ENCODE measurements around the gene SLC19A1. TPM values are rescaled to one million over a fixed set of nuclear protein-coding genes. Genes with fewer than 3 reads are reported as not detected.
"Not testable (repeated sequence)": the region's sequence is repeated elsewhere in the genome, so short reads cannot be mapped to it uniquely, and the experiment has no call there.

The SLC19A1 gene
- total RNA-seq, 3 donors from 2014 or later, result 12.6 to 22.8 (median 12.7) TPM

- no peak for ATAC-seq
- intact Hi-C loops (cut with DNase I, micrococcal nuclease), result no loop called here
- H3K36me3 ChIP-seq (ENCODE audit: low read depth), result no peaks in the 10 kb centered on the region
- no peak for DNase-seq
- no peak for TF ChIP-seq CTCF (IDR thresholded peaks at IDR 0.05)
- H3K9me3 ChIP-seq, result no peaks in the 10 kb centered on the region
- H3K4me3 ChIP-seq, result no peak overlapping the region
- no peaks in the 10 kb centered on the region for H3K4me1 ChIP-seq (ENCODE audit: low read depth)
These were observed 30.0 kb upstream of the SLC19A1 start for GRCh38 chr21:45572231-45572630.

GRCh38 chr21:45571641-45572040 is 29.4 kb upstream of the SLC19A1 start:
- no peaks in the 10 kb centered on the region for H3K4me1 ChIP-seq (ENCODE audit: low read depth)
- H3K36me3 ChIP-seq (ENCODE audit: low read depth), result no peaks in the 10 kb centered on the region
- DNase-seq, result no peak
- no peak for TF ChIP-seq CTCF (IDR thresholded peaks at IDR 0.05)
- intact Hi-C loops (cut with DNase I, micrococcal nuclease), result no loop called here
- H3K4me3 ChIP-seq, result no peak overlapping the region
- no peaks in the 10 kb centered on the region for H3K9me3 ChIP-seq
- ATAC-seq, result no peak

GRCh38 chr21:45570826-45571601 is 28.8 kb upstream of the SLC19A1 start:
- intact Hi-C loops (cut with DNase I, micrococcal nuclease), result no loop called here
- no peak for ATAC-seq
- Histone ChIP-seq H3K36me3 (ENCODE audit: low read depth) (no peaks in the 10 kb centered on the region), H3K4me3 (no peak overlapping the region), H3K4me1 (ENCODE audit: low read depth) (no peaks in the 10 kb centered on the region), H3K9me3 (no peaks in the 10 kb centered on the region)
- TF ChIP-seq CTCF (IDR thresholded peaks at IDR 0.05), result no peak
- no peak for DNase-seq

GRCh38 chr21:45570071-45570470 is 27.8 kb upstream of the SLC19A1 start:
- H3K4me1 ChIP-seq (ENCODE audit: low read depth), result no peaks in the 10 kb centered on the region
- DNase-seq, result no peak
- TF ChIP-seq CTCF (IDR thresholded peaks at IDR 0.05), result no peak

GRCh38 chr21:45568383-45568782 is 26.1 kb upstream of the SLC19A1 start:
- intact Hi-C loops (cut with DNase I, micrococcal nuclease), result no loop called here
- no peak for TF ChIP-seq CTCF (IDR thresholded peaks at IDR 0.05)
- H3K4me1 ChIP-seq (ENCODE audit: low read depth), result no peaks in the 10 kb centered on the region
- no peak overlapping the region for H3K4me3 ChIP-seq
- no peak for ATAC-seq
- no peaks in the 10 kb centered on the region for H3K36me3 ChIP-seq (ENCODE audit: low read depth)
- no peaks in the 10 kb centered on the region for H3K9me3 ChIP-seq
- DNase-seq, result no peak

More at GRCh38 chr21:45570071-45570470, 27.8 kb upstream of the SLC19A1 start:
- Histone ChIP-seq H3K4me3 (no peak overlapping the region), H3K9me3 (no peaks in the 10 kb centered on the region), H3K36me3 (ENCODE audit: low read depth) (no peaks in the 10 kb centered on the region)
- intact Hi-C loops (cut with DNase I, micrococcal nuclease), result no loop called here
- ATAC-seq, result no peak

- H3K4me1 ChIP-seq (ENCODE audit: low read depth); H3K36me3 ChIP-seq (ENCODE audit: low read depth); DNase-seq; H3K4me3 ChIP-seq; ATAC-seq; intact Hi-C loops (cut with DNase I, micrococcal nuclease); H3K9me3 ChIP-seq: not testable (repeated sequence)
These were observed 21.9 kb upstream of the SLC19A1 start for GRCh38 chr21:45564137-45564536.

Data from mucosa of descending colon (tissue), 3 donors.